Forelimb muscle (tissue), 1 donor: ENCODE data around the gene CEBPA. TPM values are rescaled to one million over a fixed set of nuclear protein-coding genes. Genes with fewer than 3 reads are reported as not detected.

Experiments
- DNase-seq: peaks from one replicate; pipeline ENCODE4 v3.0.0-alpha.2; 2013; ENCODE audit warnings: low read depth
- polyA plus RNA-seq: library from polyadenylated mRNA; unstranded; fragments of 120-200 nt; gene quantifications from one replicate; pipeline ENCODE4 v1.2.1, GENCODE V29; 2013; ENCODE audit not compliant: insufficient read length

CEBPA gene
- polyA plus RNA-seq, 1 donor = 4.4 TPM

GRCh38 chr19:33273065-33273736 lies 29.1 kb downstream of the CEBPA start:
- DNase-seq = no peak

DNA sequence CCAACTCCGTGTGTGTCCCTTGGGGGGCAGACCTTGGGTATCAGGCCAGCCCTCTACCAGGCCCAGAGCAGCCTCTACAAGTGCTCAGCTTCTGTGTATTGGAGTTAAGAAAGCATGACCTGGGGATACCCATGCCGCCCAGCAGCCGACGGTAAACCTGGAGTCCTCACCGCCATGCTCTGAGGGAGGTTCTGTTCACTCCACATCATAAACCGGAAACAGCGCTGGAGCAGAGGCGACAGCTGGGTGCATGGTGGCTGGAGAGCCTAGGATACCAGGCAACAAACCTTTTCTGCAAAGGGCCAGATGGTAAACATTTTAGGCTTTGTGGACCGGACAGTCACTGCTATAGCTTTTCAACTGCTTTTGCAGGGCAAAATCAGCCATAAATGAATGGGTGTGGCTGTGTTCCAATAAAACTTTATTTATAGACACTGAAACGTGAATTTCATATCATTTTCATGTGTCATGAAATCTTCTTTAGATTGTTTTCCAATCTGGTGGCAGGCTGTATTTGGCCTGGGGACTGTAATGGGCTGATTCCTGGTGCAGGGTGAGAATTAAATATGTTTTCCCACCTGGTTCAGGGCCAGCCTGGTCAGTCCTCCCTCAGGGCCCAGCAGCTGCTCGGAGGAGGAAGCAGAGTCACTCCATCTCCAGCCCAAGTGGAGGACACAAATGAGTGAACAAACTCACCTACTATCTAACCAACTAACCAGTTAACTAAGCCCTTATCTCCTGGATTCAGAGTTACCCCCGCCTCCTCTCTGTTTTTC lies 30.9 kb downstream of the CEBPA start:
- DNase-seq = no peak

- no peak for DNase-seq
Measured at GRCh38 chr19:33270769-33271168, 31.6 kb downstream of the CEBPA start.

DNA sequence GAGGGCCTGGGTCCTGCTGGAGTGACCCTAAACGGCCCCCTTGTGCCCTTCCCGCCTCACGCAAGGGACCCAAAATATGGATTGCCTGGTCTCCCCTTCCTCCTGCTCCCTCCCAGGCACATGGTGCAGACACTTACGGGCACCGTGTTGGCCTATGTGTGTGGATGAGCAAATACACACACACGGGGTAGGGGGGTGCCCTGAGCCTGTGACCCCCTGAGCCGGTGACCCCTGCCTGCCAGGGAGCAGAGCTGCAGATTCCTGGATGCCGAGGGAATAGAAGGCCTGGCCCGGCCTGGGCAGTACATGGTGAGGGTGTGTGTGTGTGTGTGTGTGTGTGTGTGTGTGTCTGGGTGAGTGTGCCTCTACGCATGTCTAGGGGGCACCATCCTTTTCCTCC lies 33.3 kb downstream of the CEBPA start:
- DNase-seq = no peak

DNA sequence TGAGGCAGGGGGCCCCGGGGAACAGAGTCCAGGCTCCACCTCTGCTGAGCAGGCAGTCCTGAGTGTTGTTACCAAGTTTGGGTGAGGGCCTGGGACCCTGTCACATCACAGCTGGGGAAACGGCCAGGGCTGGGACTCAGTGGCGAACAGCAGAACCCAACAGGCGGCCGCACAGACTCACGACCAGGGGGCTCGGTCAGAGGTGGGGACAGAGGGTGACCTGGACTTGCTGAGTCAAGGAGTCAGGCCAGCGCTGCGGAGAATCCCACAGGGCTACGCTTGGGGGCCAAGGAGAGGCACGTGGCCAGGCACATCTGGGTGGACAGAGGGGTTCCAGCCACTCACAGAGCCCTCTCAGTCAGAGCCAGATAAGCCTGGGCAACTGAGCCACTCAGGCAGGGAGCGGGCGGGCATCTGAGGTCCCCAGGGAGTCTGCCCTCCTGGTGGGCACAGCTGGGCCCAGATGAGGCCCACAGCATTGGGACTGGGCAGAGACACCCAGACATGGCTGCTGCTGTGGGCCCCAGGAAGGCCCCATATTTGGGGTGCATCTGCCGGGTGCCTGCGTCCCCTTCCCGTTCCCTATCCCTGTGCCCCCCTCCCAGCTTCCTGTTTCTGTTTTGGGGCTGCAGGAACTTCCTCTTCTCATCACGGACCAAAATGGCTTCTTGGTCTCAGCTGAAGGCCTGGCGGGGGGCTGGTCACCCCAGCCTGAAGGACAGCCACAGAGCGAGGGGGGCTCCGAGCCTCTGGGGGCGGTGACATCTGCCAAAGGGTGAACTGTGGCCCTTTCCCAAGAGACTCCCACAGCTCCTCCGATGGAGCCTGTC lies 34.0 kb downstream of the CEBPA start:
- no peak for DNase-seq

- DNase-seq = no peak
Measured at GRCh38 chr19:33267706-33268105, 34.6 kb downstream of the CEBPA start.

- DNase-seq = no peak
Measured at GRCh38 chr19:33266974-33267484, 35.3 kb downstream of the CEBPA start.

DNA sequence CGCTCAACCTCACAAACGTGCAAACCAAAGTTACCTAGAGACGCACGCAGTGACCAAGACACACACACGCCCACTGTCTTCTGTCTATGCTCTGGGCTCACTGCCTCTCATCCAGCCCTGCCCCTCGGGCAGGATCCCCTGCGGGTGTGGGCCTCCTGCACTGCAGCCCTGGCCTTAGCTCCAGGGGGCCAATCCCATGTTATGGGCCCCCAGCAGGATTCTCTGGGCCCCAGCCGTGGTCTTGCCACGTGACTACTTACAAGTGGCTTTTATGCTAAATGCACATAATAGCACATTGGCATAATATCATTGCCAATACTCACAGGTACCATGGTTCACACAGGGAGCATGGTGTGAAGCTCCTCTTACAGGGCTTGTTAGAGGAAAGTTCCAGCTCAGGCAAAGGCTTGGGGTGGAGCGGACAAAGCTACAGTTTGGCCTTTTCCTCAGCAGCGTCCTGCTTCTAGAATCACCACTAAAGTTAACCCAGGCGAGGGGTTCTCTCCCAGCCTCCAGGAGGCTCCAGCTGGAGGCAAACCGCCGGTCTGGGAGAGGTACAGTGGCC lies 37.4 kb downstream of the CEBPA start:
- no peak for DNase-seq

DNA sequence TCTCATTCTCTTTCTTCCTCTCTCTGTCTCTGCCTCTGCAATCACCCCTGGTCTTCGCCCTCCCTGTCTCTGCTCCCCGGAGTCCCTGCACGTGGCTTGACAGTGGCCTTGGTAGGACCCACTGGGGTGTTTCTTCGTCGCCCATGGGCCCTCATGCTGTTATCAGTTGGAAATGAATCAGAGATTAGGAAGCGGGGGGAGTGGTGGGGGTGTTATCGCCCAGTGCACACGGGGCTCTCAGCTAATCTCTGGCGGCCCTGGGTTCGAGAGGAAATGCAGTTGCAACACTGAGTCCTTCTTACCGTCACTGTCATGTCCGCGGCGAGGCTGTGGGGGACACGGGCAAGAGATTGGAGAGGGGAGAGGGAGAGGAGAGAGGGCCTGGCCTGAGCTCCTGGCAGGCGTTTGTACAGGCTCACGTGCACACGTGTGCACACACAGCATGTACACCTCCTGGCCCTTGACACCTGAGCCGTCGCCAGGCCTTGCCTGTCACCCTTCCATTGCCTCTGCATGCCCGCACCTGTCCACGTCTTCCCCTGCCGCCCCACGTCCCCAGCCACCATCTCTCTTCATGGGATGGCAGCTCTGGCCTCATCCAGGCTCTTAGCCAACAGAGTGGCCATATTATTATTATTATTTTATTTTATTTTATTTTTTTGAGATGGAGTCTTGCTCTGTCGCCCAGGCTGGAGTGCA lies 38.9 kb downstream of the CEBPA start:
- no peak for DNase-seq

DNA sequence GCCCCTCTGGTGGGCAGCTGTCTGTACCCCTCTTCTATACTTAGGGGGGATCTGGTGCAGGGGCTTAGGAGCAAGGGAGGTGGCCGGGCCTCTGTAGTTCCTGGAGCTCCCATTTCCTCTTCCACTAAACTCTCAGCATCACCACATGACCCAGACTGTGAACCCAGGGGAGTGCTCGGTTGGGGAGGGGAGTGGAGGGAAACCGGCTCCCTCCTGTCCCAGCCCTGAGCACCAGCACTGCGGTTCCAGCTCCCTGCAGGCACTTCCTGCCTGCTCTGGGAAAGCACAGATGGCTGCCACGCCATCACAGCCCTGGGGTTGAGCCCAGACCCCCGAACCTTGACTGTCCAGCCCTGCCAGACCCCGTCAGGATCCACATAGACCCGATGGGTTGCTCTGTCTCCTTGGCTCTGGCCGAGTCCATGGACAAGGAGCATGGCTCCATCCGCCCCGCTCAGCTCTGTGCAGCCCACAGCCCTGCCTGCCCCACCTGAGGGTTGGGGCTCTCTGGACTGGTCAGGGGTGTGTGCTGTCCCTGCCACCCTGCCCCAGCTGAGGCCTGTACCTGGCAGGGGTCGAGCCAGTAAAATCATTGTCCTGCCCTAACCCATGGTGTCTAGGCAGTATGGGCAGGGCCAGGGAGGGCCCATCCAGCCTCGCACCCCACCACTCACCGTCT lies 40.7 kb downstream of the CEBPA start:
- no peak for DNase-seq

GRCh38 chr19:33260628-33261418 lies 41.5 kb downstream of the CEBPA start:
- DNase-seq = no peak

GRCh38 chr19:33259539-33259938 lies 42.8 kb downstream of the CEBPA start:
- DNase-seq = no peak

DNA sequence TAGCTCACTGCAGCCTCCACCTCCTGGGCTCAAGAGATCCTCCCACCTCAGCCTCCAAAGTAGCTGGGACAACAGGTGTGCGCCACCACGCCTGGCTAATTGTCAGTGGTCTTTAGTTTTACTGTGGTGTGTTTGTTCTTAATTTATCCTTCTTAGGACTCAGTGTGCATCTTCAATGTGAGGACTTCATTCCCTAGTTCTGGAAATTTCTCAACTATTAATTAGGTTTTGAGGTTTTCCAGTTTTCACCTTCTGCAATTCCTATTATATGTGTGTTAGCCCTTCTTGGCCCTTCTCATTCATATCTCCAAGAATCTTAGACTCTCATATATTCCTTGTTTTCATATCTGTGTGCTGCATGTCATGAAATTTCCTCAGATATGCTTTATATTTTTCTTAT lies 44.5 kb downstream of the CEBPA start:
- no peak for DNase-seq

GRCh38 chr19:33256261-33256660 lies 46.1 kb downstream of the CEBPA start:
- no peak for DNase-seq

GRCh38 chr19:33255781-33256180 lies 46.6 kb downstream of the CEBPA start:
- DNase-seq = no peak

DNA sequence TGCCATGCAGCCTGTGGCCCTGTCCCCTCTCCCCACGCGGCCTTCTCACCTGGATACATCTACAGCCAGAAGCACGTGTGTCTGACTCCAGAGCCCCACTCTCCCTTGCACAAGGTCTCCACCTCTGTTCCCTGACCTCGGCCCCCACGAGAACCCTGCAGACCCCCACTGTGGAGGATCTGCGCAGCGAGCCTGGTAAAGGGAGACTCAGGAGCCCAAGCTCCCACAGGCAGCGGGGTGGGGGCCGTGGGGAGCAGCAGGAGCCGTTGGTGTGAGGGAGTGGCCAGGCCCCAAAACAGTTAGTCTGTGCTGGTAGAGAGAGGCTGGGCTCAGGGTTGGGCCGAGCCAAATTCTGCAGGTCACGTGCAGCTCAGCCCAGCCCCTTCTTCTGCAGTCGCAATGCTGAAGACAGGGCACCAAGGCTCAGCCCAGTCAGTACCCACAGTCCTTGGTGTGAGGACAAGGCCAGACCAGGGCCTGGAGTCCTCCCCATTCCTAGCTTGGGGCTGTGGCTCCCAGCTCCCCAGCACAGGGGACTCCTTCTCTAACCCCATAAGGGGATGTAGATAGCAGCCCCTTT lies 48.0 kb downstream of the CEBPA start:
- no peak for DNase-seq

DNA sequence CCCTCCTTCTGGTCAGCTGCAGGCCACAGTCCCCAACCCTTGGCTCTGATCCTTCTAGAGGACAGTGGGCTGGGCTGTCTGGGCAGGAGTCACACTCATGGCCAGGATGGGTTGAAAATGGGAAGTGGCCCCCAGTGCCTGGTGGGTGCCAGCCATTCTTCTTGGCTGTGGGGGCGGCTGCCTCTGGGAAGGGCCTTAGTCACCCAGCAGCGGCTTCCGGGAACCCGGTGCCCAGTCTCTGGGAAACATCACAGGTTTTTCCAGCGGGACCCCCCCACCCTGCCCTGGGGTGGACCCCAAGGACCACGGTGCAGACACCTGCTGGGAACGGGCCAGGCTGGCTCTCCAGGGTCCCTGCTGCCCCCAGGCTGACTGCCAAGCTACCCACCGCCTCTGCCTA lies 49.4 kb downstream of the CEBPA start:
- no peak for DNase-seq

DNA sequence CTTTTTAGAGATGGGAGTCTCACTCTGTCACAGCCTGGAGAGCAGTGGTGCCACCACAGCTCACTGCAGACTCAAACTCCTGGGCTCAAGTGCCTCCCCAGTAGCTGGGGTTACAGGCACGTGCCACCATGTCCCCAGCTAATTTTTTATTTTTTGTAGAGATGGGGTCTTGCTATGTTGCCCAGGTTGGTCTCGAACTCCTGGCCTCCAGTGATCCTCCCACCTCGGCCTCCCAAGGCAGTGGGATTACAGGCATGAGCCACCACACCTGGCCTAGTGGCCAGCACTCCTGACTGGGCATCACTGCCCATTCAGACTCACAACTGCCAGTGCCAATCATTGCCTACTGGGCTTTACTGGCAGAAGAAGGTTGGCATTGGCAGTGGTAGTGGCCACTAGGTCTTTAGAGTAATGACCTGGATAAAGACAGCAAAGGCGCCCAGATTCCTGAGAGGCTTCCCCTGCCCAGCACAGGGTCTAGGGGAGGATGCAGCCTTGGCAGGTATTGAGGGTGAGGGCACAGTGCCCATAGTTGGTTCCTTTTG lies 49.8 kb downstream of the CEBPA start:
- no peak for DNase-seq

DNA sequence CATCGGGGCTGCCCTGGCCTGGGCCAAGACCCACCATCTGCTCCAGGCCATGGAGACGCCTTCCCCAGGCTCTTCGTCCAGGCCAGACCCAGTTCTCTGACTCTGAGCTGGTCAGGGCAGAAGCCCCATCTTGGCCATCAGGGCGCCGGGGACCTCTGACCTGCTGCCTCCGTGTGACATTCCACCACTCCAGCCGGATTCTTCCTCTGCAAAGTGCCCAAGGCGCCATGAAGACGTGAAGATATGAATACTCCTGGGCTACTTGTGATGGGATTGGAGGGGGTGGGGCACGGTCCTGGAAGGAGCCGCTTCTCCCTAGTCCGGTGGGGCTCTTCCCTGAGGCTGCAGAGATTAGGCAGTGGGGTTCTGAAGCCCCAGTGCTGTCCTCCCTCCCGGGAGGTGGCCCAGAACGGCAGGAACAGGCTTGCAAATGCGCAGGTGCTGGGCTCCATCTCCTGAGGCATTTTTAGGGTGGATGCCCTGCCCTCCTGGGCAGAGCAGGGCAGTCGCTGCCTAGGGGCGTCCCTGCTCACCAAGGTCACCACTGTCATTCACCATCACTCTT lies 50.7 kb downstream of the CEBPA start:
- DNase-seq = no peak
